ENCODE measurements around the gene IL9.
A peak's percentile ranks its signal among the peaks of the same experiment; 100 is the strongest.

IL9 gene

GRCh38 chr5:135867599-135867998 lies 28.0 kb downstream of the IL9 start:
- no peak overlapping the region for H3K23ac ChIP-seq (ENCODE audit: low read length)
- no peak overlapping the region for H4K8ac ChIP-seq (ENCODE audit: low read depth, low read length)
- no peak overlapping the region for H3K4ac ChIP-seq (ENCODE audit: low read depth, low read length)
- H2BK5ac ChIP-seq (ENCODE audit: low read length), result no peak overlapping the region
- H4K5ac ChIP-seq (ENCODE audit: low read length), result no peak overlapping the region
- H2BK15ac ChIP-seq (replicated peaks; ENCODE audit: low read depth), result no peak overlapping the region
- no peaks in the 10 kb centered on the region for H3K4me1 ChIP-seq (ENCODE audit: control insufficient read depth, low read depth, low read length)
- no peak for DNase-seq
- H3K56ac ChIP-seq (ENCODE audit: low read length), result no peak overlapping the region
- no peak overlapping the region for H3K18ac ChIP-seq (ENCODE audit: low read length)
- no peaks in the 10 kb centered on the region for H3K27me3 ChIP-seq (ENCODE audit: insufficient read depth, low read length, poor library complexity)
- H3K27ac ChIP-seq (ENCODE audit: low read depth, low read length), result no peak overlapping the region
- no peak overlapping the region for H2BK120ac ChIP-seq (ENCODE audit: low read depth, low read length)
- no peak overlapping the region for H3K4me3 ChIP-seq (ENCODE audit: low read length)
- H3K9ac ChIP-seq (ENCODE audit: low read length), result no peak overlapping the region
- no peak overlapping the region for H2AK5ac ChIP-seq (ENCODE audit: low read length)
- H3K79me1 ChIP-seq (ENCODE audit: low read length), result no peaks in the 10 kb centered on the region
- no peaks in the 10 kb centered on the region for H3K79me2 ChIP-seq (ENCODE audit: control insufficient read depth, insufficient read depth, low read length)
- H3K4me2 ChIP-seq (ENCODE audit: low read length), result no peak overlapping the region
- no peaks in the 10 kb centered on the region for H3K36me3 ChIP-seq (ENCODE audit: control insufficient read depth, insufficient read depth, low read length)

DNA sequence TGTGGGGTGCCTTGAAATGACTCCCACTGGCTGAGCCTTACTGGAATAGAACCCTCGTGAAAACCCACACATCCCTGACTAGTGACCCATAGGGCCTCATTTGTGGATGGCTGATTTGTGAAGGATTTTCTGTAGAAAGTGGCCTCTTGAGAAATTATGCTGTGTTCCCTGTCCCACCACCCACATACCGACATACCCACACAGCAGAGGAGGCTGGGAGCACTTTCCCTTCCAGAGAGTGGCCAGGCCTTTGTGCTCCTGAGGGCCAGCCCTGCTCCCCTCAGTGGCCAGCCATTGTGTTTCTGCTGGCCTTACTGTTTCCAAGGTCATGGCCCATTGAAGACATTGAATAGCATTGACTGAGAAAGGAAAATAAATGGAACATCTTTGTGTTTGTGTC lies 29.6 kb downstream of the IL9 start:
- no peaks in the 10 kb centered on the region for H3K27me3 ChIP-seq (ENCODE audit: insufficient read depth, low read length, poor library complexity)
- no peaks in the 10 kb centered on the region for H3K79me1 ChIP-seq (ENCODE audit: low read length)
- H3K4ac ChIP-seq (ENCODE audit: low read depth, low read length), result no peak overlapping the region
- no peak overlapping the region for H3K56ac ChIP-seq (ENCODE audit: low read length)
- H3K36me3 ChIP-seq (ENCODE audit: control insufficient read depth, insufficient read depth, low read length), result no peaks in the 10 kb centered on the region
- no peak overlapping the region for H2BK5ac ChIP-seq (ENCODE audit: low read length)
- H4K8ac ChIP-seq (ENCODE audit: low read depth, low read length), result no peak overlapping the region
- H3K18ac ChIP-seq (ENCODE audit: low read length), result no peak overlapping the region
- H2BK120ac ChIP-seq (ENCODE audit: low read depth, low read length), result no peak overlapping the region
- H3K4me3 ChIP-seq (ENCODE audit: low read length), result no peak overlapping the region
- no peak overlapping the region for H3K23ac ChIP-seq (ENCODE audit: low read length)
- H3K4me1 ChIP-seq (ENCODE audit: control insufficient read depth, low read depth, low read length), result no peaks in the 10 kb centered on the region
- H3K9ac ChIP-seq (ENCODE audit: low read length), result no peak overlapping the region
- H2BK15ac ChIP-seq (replicated peaks; ENCODE audit: low read depth), result no peak overlapping the region
- no peaks in the 10 kb centered on the region for H3K79me2 ChIP-seq (ENCODE audit: control insufficient read depth, insufficient read depth, low read length)
- H4K5ac ChIP-seq (ENCODE audit: low read length), result no peak overlapping the region
- H2AK5ac ChIP-seq (ENCODE audit: low read length), result no peak overlapping the region
- H3K4me2 ChIP-seq (ENCODE audit: low read length), result no peak overlapping the region
- no CpG with 5 or more reads among the region's 2 CpGs for WGBS (ENCODE audit: extremely low coverage, insufficient coverage, low lambda C conversion rate)
- no peak overlapping the region for H3K27ac ChIP-seq (ENCODE audit: low read depth, low read length)
- no peak for DNase-seq

DNA sequence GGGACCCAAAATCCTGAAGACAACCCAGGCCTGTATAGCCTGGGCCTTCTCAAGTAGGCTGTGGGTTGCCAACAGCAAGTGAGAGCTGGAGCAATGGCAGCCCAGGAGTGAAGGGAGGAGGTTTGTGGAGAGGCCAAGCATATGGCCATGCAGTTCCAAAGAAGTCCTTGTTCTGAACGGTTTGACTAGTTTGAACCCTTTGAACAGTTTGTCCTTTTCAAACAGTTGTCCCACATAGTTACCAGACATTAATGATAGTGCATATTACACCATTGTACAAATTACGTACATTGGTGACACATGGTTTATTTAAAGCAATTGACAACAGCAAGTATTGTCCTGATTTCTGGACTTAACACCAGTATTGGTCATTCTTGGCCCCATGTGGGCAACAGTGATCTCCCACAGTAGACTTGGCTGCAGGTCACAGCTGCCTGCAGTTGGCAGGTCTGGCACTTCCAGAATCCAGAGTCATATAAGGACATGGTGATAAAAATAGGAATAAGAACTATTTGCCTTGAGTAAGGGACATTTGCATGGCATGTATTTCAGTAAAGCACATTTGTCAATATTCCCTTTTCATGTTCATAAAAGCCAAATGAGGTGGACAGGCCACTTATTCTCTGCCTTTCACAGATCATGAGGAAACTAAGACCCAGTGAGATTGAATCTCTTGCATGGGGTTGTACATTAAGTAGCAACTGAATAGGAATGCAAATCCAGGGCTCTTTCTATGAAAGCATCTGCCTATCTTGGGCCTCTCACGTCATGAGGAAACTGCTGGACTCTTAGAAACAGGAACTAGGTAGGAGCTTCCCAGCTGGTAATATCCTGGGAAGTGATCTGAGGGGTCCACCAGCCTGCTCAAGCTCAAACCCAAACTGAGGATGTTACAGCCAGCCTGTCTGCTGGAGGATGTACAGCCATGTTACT lies 30.9 kb downstream of the IL9 start:
- Histone ChIP-seq H3K23ac (ENCODE audit: low read length) (no peak overlapping the region), H3K27ac (ENCODE audit: low read depth, low read length) (no peak overlapping the region), H3K36me3 (ENCODE audit: control insufficient read depth, insufficient read depth, low read length) (no peaks in the 10 kb centered on the region), H3K4me1 (ENCODE audit: control insufficient read depth, low read depth, low read length) (no peaks in the 10 kb centered on the region), H3K9ac (ENCODE audit: low read length) (no peak overlapping the region), H2BK120ac (ENCODE audit: low read depth, low read length) (no peak overlapping the region), H4K5ac (ENCODE audit: low read length) (no peak overlapping the region), H2BK5ac (ENCODE audit: low read length) (no peak overlapping the region), H2AK5ac (ENCODE audit: low read length) (no peak overlapping the region), H3K4me2 (ENCODE audit: low read length) (no peak overlapping the region), H3K79me1 (ENCODE audit: low read length) (no peaks in the 10 kb centered on the region), H3K56ac (ENCODE audit: low read length) (no peak overlapping the region), H4K8ac (ENCODE audit: low read depth, low read length) (no peak overlapping the region), H3K4me3 (ENCODE audit: low read length) (no peak overlapping the region), H3K4ac (ENCODE audit: low read depth, low read length) (no peak overlapping the region), H3K27me3 (ENCODE audit: insufficient read depth, low read length, poor library complexity) (no peaks in the 10 kb centered on the region), H3K79me2 (ENCODE audit: control insufficient read depth, insufficient read depth, low read length) (no peaks in the 10 kb centered on the region), H3K18ac (ENCODE audit: low read length) (no peak overlapping the region), H2BK15ac (replicated peaks; ENCODE audit: low read depth) (no peak overlapping the region)
- WGBS (ENCODE audit: extremely low coverage, insufficient coverage, low lambda C conversion rate), result no CpG with 5 or more reads among the region's 3 CpGs
- DNase-seq, result no peak

- peak overlapping the region; percentile 60 for H2AK5ac ChIP-seq (ENCODE audit: low read length)
- no peak overlapping the region for H3K4me3 ChIP-seq (ENCODE audit: low read length)
- no peak overlapping the region for H2BK15ac ChIP-seq (replicated peaks; ENCODE audit: low read depth)
- H3K4me2 ChIP-seq (ENCODE audit: low read length), result no peak overlapping the region
- H4K8ac ChIP-seq (ENCODE audit: low read depth, low read length), result no peak overlapping the region
- H3K36me3 ChIP-seq (ENCODE audit: control insufficient read depth, insufficient read depth, low read length), result no peaks in the 10 kb centered on the region
- no peaks in the 10 kb centered on the region for H3K79me2 ChIP-seq (ENCODE audit: control insufficient read depth, insufficient read depth, low read length)
- H3K4ac ChIP-seq (ENCODE audit: low read depth, low read length), result no peak overlapping the region
- no CpG with 5 or more reads among the region's 2 CpGs for WGBS (ENCODE audit: extremely low coverage, insufficient coverage, low lambda C conversion rate)
- no peaks in the 10 kb centered on the region for H3K27me3 ChIP-seq (ENCODE audit: insufficient read depth, low read length, poor library complexity)
- no peak overlapping the region for H2BK120ac ChIP-seq (ENCODE audit: low read depth, low read length)
- H3K4me1 ChIP-seq (ENCODE audit: control insufficient read depth, low read depth, low read length), result peaks cover 6% of the 10 kb centered on the region
- H3K18ac ChIP-seq (ENCODE audit: low read length), result no peak overlapping the region
- no peak overlapping the region for H3K9ac ChIP-seq (ENCODE audit: low read length)
- no peak overlapping the region for H3K23ac ChIP-seq (ENCODE audit: low read length)
- no peak overlapping the region for H4K5ac ChIP-seq (ENCODE audit: low read length)
- H2BK5ac ChIP-seq (ENCODE audit: low read length), result no peak overlapping the region
- H3K79me1 ChIP-seq (ENCODE audit: low read length), result no peaks in the 10 kb centered on the region
- no peak overlapping the region for H3K27ac ChIP-seq (ENCODE audit: low read depth, low read length)
- DNase-seq, result no peak
- H3K56ac ChIP-seq (ENCODE audit: low read length), result no peak overlapping the region
Observed at GRCh38 chr5:135862744-135863143, 32.9 kb downstream of the IL9 start.

DNA sequence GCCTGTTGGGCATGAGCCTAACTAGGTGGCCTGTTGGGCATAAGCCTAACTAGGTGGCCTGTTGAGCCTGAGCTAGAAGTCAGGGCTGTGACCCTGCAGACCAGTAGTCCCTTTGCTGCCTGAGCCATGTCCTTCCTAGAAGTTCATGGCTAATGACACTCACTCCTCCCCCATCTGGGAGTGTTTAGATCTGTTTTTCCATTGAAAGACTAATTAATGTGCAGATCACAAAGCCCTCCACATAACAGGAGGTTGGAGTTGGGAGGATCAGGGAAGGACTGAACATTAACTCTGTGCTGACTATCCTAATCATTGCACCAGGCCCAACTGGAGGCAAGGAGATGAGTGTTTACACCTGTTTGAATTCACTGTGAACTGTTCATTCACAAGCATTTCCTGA lies 33.6 kb downstream of the IL9 start:
- Histone ChIP-seq H3K4me1 (ENCODE audit: control insufficient read depth, low read depth, low read length) (peaks cover 6% of the 10 kb centered on the region), H3K4ac (ENCODE audit: low read depth, low read length) (no peak overlapping the region), H3K79me2 (ENCODE audit: control insufficient read depth, insufficient read depth, low read length) (no peaks in the 10 kb centered on the region), H4K8ac (ENCODE audit: low read depth, low read length) (no peak overlapping the region), H2BK5ac (ENCODE audit: low read length) (no peak overlapping the region), H3K9ac (ENCODE audit: low read length) (no peak overlapping the region), H3K4me3 (ENCODE audit: low read length) (no peak overlapping the region), H3K56ac (ENCODE audit: low read length) (no peak overlapping the region), H3K36me3 (ENCODE audit: control insufficient read depth, insufficient read depth, low read length) (no peaks in the 10 kb centered on the region), H3K79me1 (ENCODE audit: low read length) (no peaks in the 10 kb centered on the region), H4K5ac (ENCODE audit: low read length) (no peak overlapping the region), H3K4me2 (ENCODE audit: low read length) (no peak overlapping the region), H3K18ac (ENCODE audit: low read length) (no peak overlapping the region), H3K23ac (ENCODE audit: low read length) (no peak overlapping the region), H2BK15ac (replicated peaks; ENCODE audit: low read depth) (no peak overlapping the region), H3K27me3 (ENCODE audit: insufficient read depth, low read length, poor library complexity) (no peaks in the 10 kb centered on the region), H2AK5ac (ENCODE audit: low read length) (peak overlapping the region; percentile 60), H3K27ac (ENCODE audit: low read depth, low read length) (no peak overlapping the region), H2BK120ac (ENCODE audit: low read depth, low read length) (no peak overlapping the region)
- DNase-seq, result no peak

DNA sequence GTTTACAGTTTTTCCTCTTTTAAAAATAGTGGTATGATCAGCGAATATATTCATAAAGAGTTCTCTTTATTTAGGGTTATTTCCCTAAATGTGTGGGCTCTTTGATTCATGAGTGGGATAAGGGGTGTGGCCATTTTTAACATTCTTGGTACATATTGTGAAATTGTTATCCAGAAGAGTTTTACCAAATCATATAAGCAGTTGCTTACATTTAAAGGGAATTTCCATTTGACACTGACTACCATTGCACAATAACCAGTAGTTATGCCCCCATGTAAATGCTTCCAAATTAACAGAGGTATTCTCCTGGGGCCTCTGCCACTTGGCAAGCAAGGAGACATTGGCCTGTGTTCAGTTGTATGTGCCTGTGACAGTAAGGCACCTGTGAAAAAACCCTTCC lies 34.0 kb downstream of the IL9 start:
- H3K79me1 ChIP-seq (ENCODE audit: low read length), result no peaks in the 10 kb centered on the region
- H3K9ac ChIP-seq (ENCODE audit: low read length), result no peak overlapping the region
- H3K23ac ChIP-seq (ENCODE audit: low read length), result no peak overlapping the region
- H4K5ac ChIP-seq (ENCODE audit: low read length), result no peak overlapping the region
- no peaks in the 10 kb centered on the region for H3K79me2 ChIP-seq (ENCODE audit: control insufficient read depth, insufficient read depth, low read length)
- no peak for DNase-seq
- H3K56ac ChIP-seq (ENCODE audit: low read length), result no peak overlapping the region
- no peaks in the 10 kb centered on the region for H3K36me3 ChIP-seq (ENCODE audit: control insufficient read depth, insufficient read depth, low read length)
- no CpG with 5 or more reads among the region's 1 CpG for WGBS (ENCODE audit: extremely low coverage, insufficient coverage, low lambda C conversion rate)
- H3K27me3 ChIP-seq (ENCODE audit: insufficient read depth, low read length, poor library complexity), result no peaks in the 10 kb centered on the region
- H2BK15ac ChIP-seq (replicated peaks; ENCODE audit: low read depth), result no peak overlapping the region
- H3K4me3 ChIP-seq (ENCODE audit: low read length), result no peak overlapping the region
- no peak overlapping the region for H3K18ac ChIP-seq (ENCODE audit: low read length)
- no peak overlapping the region for H2BK5ac ChIP-seq (ENCODE audit: low read length)
- no peak overlapping the region for H3K4ac ChIP-seq (ENCODE audit: low read depth, low read length)
- H3K4me1 ChIP-seq (ENCODE audit: control insufficient read depth, low read depth, low read length), result peaks cover 6% of the 10 kb centered on the region
- no peak overlapping the region for H2AK5ac ChIP-seq (ENCODE audit: low read length)
- H4K8ac ChIP-seq (ENCODE audit: low read depth, low read length), result no peak overlapping the region
- H3K27ac ChIP-seq (ENCODE audit: low read depth, low read length), result no peak overlapping the region
- H3K4me2 ChIP-seq (ENCODE audit: low read length), result no peak overlapping the region
- H2BK120ac ChIP-seq (ENCODE audit: low read depth, low read length), result no peak overlapping the region
